GM12878 (cell line): ENCODE data around the gene PRH1. TPM values are rescaled to one million over a fixed set of nuclear protein-coding genes. Genes with fewer than 3 reads are reported as not detected.

Experiments used
- BHLHE40 ChIP-seq, 2 experiments: fragments of 450-650 bp in 1 of 2; IDR thresholded peaks; 2 replicates each; pipeline ENCODE4 v1.6.1; 2011 to 2017; ENCODE audit warnings: low read depth in 2 of 2, borderline replicate concordance in 1 of 2, improper control_type of control experiment in 1 of 2, low read length in 1 of 2, mild to moderate bottlenecking in 1 of 2
- CBX3 ChIP-seq: fragments of 200-600 bp; sonication (generic); IDR thresholded peaks from 2 replicates; pipeline ENCODE4 v1.6.1; 2016; ENCODE audit warnings: low read depth, borderline replicate concordance
- MEF2B ChIP-seq: fragments of 450-650 bp; IDR thresholded peaks from 2 replicates; pipeline ENCODE4 v1.6.1; 2018; ENCODE audit warnings: mild to moderate bottlenecking, moderate library complexity; ENCODE audit not compliant: partially characterized antibody, poor library complexity, severe bottlenecking
- RCOR1 ChIP-seq: conservative IDR thresholded peaks from 2 replicates; pipeline ENCODE4 v1.6.1; 2012; ENCODE audit warnings: low read depth, low read length, improper control_type of control experiment
- SPI1 ChIP-seq: IDR thresholded peaks from 2 replicates; pipeline ENCODE4 v1.6.1; 2011; ENCODE audit warnings: low read depth, mild to moderate bottlenecking, low read length, moderate library complexity, borderline replicate concordance; ENCODE audit not compliant: insufficient read depth
- SUZ12 ChIP-seq: fragments of 200-600 bp; sonication (generic); IDR thresholded peaks from one replicate; pipeline ENCODE4 v1.6.1; 2018; ENCODE audit warnings: antibody characterized with exemption, mild to moderate bottlenecking; ENCODE audit not compliant: unreplicated experiment
- ZNF24 ChIP-seq: fragments of 450-650 bp; IDR thresholded peaks from 2 replicates; pipeline ENCODE4 v1.6.1; 2017; ENCODE audit warnings: antibody characterized with exemption, mild to moderate bottlenecking
- polyA plus RNA-seq, 11 experiments: library from polyadenylated mRNA; depleted of rRNA in 4 of 11; unstranded in 6 of 11; stranded (reverse) in 5 of 11; fragments of >200 nt; fragmentation: Nextera tagmentation in 4 of 11; fragmentation: Illumina TruSeq in 1 of 11; extraction: Ambion mirVana in 4 of 11; extraction: Trizol in 1 of 11; gene quantifications; 1 replicate in 1 of 11; 2 replicates in 10 of 11; pipeline versions ENCODE4 v1.2.1 to v1.2.3, GENCODE V29; 2011 to 2016; ENCODE audit warnings: inconsistent platforms in 2 of 11, missing spikeins in 2 of 11, low read depth in 1 of 11
- total RNA-seq, 4 experiments: library from RNA; depleted of rRNA in 3 of 4; stranded (reverse); fragments of >200 nt in 3 of 4; fragmentation: Illumina TruSeq in 1 of 4; extraction: Trizol in 1 of 4; gene quantifications; 2 replicates each; pipeline versions ENCODE4 v1.2.1 to v1.2.3, GENCODE V29; 2013 to 2021
- TF ChIP-seq, protein P1 (sequence below): fragments of 450-650 bp; IDR thresholded peaks from 2 replicates; pipeline ENCODE4 v1.6.1; 2018; ENCODE audit warnings: borderline replicate concordance, mild to moderate bottlenecking; ENCODE audit not compliant: partially characterized antibody
- TF ChIP-seq, protein P2 (sequence below): fragments of 450-650 bp; IDR thresholded peaks from 2 replicates; pipeline ENCODE4 v1.6.1; 2016; ENCODE audit warnings: mild to moderate bottlenecking
- TF ChIP-seq, protein P3 (sequence below): fragments of 450-650 bp; IDR thresholded peaks from 2 replicates; pipeline ENCODE4 v1.6.1; 2017; ENCODE audit warnings: low read depth, mild to moderate bottlenecking, moderate library complexity
- TF ChIP-seq, protein P4 (sequence below): fragments of 450-650 bp; IDR thresholded peaks from 2 replicates; pipeline ENCODE4 v1.6.1; 2017; ENCODE audit warnings: mild to moderate bottlenecking, low read depth, inconsistent platforms; ENCODE audit not compliant: poor library complexity, severe bottlenecking
- TF ChIP-seq, protein P5 (sequence below): fragments of 450-650 bp; formaldehyde crosslinking; IDR thresholded peaks from 2 replicates; pipeline ENCODE4 v1.4.0; 2020; ENCODE audit warnings: mild to moderate bottlenecking, moderate library complexity

PRH1 gene
- total and polyA plus RNA-seq, 10 of the 15 experiments (the other 5 are each of a cell fraction or from before 2014, with no cell fraction given): 2.5 to 26.3 (median 11.8) TPM

DNA sequence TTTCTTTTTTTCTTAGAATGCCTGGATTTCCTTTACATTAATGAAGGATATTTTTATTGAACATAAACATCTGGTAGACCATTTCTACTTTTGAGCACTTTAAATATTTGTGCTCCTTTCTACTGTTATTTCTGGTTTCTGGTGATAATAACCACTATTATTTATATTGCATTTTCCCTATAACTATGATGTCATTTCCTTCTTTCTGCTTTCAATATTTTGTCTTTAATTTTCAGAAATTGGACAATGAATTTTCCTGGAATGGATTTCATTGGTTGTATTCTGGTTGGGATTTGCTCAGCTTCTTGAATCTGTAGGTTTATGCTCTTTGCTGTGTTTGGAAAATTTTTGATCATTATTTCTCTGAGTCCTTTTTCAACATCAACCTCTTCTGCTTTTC, 5.2 kb upstream of the PRH1 start (continued):
- TF ChIP-seq, protein P1, sequence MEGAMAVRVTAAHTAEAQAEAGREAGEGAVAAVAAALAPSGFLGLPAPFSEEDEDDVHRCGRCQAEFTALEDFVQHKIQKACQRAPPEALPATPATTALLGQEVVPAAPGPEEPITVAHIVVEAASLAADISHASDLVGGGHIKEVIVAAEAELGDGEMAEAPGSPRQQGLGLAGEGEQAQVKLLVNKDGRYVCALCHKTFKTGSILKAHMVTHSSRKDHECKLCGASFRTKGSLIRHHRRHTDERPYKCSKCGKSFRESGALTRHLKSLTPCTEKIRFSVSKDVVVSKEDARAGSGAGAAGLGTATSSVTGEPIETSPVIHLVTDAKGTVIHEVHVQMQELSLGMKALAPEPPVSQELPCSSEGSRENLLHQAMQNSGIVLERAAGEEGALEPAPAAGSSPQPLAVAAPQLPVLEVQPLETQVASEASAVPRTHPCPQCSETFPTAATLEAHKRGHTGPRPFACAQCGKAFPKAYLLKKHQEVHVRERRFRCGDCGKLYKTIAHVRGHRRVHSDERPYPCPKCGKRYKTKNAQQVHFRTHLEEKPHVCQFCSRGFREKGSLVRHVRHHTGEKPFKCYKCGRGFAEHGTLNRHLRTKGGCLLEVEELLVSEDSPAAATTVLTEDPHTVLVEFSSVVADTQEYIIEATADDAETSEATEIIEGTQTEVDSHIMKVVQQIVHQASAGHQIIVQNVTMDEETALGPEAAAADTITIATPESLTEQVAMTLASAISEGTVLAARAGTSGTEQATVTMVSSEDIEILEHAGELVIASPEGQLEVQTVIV: no peak
- TF ChIP-seq, protein P2, sequence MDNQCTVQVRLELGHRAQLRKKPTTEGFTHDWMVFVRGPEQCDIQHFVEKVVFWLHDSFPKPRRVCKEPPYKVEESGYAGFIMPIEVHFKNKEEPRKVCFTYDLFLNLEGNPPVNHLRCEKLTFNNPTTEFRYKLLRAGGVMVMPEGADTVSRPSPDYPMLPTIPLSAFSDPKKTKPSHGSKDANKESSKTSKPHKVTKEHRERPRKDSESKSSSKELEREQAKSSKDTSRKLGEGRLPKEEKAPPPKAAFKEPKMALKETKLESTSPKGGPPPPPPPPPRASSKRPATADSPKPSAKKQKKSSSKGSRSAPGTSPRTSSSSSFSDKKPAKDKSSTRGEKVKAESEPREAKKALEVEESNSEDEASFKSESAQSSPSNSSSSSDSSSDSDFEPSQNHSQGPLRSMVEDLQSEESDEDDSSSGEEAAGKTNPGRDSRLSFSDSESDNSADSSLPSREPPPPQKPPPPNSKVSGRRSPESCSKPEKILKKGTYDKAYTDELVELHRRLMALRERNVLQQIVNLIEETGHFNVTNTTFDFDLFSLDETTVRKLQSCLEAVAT: no peak
- TF ChIP-seq SUZ12 (no peak), ZNF24 (no peak), CBX3 (no peak), SPI1 (no peak), MEF2B (no peak), BHLHE40 (IDR thresholded peaks at IDR 0.05; ENCODE audit: borderline replicate concordance in 1 of 2, low read depth in 2 of 2, low read length in 1 of 2) (no peak), RCOR1 (no peak)
- TF ChIP-seq, protein P3, sequence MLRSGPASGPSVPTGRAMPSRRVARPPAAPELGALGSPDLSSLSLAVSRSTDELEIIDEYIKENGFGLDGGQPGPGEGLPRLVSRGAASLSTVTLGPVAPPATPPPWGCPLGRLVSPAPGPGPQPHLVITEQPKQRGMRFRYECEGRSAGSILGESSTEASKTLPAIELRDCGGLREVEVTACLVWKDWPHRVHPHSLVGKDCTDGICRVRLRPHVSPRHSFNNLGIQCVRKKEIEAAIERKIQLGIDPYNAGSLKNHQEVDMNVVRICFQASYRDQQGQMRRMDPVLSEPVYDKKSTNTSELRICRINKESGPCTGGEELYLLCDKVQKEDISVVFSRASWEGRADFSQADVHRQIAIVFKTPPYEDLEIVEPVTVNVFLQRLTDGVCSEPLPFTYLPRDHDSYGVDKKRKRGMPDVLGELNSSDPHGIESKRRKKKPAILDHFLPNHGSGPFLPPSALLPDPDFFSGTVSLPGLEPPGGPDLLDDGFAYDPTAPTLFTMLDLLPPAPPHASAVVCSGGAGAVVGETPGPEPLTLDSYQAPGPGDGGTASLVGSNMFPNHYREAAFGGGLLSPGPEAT: no peak
- TF ChIP-seq, protein P4, sequence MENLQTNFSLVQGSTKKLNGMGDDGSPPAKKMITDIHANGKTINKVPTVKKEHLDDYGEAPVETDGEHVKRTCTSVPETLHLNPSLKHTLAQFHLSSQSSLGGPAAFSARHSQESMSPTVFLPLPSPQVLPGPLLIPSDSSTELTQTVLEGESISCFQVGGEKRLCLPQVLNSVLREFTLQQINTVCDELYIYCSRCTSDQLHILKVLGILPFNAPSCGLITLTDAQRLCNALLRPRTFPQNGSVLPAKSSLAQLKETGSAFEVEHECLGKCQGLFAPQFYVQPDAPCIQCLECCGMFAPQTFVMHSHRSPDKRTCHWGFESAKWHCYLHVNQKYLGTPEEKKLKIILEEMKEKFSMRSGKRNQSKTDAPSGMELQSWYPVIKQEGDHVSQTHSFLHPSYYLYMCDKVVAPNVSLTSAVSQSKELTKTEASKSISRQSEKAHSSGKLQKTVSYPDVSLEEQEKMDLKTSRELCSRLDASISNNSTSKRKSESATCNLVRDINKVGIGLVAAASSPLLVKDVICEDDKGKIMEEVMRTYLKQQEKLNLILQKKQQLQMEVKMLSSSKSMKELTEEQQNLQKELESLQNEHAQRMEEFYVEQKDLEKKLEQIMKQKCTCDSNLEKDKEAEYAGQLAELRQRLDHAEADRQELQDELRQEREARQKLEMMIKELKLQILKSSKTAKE: no peak
- TF ChIP-seq, protein P5, sequence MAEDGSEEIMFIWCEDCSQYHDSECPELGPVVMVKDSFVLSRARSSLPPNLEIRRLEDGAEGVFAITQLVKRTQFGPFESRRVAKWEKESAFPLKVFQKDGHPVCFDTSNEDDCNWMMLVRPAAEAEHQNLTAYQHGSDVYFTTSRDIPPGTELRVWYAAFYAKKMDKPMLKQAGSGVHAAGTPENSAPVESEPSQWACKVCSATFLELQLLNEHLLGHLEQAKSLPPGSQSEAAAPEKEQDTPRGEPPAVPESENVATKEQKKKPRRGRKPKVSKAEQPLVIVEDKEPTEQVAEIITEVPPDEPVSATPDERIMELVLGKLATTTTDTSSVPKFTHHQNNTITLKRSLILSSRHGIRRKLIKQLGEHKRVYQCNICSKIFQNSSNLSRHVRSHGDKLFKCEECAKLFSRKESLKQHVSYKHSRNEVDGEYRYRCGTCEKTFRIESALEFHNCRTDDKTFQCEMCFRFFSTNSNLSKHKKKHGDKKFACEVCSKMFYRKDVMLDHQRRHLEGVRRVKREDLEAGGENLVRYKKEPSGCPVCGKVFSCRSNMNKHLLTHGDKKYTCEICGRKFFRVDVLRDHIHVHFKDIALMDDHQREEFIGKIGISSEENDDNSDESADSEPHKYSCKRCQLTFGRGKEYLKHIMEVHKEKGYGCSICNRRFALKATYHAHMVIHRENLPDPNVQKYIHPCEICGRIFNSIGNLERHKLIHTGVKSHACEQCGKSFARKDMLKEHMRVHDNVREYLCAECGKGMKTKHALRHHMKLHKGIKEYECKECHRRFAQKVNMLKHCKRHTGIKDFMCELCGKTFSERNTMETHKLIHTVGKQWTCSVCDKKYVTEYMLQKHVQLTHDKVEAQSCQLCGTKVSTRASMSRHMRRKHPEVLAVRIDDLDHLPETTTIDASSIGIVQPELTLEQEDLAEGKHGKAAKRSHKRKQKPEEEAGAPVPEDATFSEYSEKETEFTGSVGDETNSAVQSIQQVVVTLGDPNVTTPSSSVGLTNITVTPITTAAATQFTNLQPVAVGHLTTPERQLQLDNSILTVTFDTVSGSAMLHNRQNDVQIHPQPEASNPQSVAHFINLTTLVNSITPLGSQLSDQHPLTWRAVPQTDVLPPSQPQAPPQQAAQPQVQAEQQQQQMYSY (CRISPR knock-in tag): no peak
